SW480 (cell line): ENCODE measurements around the gene GNA12.
"Not testable (repeated sequence)": the region's sequence is repeated elsewhere in the genome, so short reads cannot be mapped to it uniquely, and the experiment has no call there.

Experiments
- DNase-seq: peaks from one replicate; pipeline ENCODE4 v3.0.0-alpha.2; 2016; ENCODE audit warnings: low spot score

Gene GNA12

DNA sequence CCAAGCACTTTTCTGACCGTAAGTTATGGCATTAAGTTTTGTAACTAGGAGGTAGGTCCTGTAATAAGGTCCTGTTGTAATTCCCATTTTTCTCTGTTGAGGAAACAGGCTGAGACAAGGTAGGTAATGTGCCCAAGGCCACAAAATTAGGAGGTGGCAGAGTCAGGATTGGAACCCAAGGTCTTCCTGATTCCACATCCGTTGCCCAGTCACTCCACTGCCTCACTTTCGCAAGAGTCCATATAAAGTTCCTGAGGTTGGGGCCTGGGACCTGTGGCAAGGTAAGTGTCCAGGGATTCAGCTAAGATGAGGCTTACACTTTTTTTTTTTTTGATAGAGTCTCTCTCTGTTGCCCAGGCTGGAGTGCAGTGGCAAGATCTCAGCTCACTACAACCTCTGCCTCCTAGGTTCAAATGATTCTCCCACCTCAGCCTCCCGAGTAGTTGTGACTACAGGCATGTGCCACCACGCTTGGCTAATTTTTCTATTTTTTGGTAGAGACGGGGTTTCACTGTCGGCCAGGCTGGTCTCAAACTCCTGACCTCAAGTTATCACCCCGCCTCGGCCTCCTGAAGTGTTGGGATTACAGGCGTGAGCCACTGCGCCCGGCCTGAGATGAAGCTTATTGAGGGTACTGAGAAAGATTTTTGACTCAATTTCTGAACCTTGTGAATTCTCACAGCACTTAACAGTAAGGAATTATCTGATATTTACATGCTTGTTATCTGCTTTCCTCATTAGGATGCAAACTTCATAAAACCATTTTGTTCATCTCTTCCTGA is 20.3 kb upstream of the GNA12 start:
- no peak for DNase-seq

GRCh38 chr7:2863461-2864066 is 19.5 kb upstream of the GNA12 start:
- DNase-seq = peak; percentile 99

- no peak for DNase-seq
Observed at GRCh38 chr7:2862831-2863361, 18.8 kb upstream of the GNA12 start.

DNA sequence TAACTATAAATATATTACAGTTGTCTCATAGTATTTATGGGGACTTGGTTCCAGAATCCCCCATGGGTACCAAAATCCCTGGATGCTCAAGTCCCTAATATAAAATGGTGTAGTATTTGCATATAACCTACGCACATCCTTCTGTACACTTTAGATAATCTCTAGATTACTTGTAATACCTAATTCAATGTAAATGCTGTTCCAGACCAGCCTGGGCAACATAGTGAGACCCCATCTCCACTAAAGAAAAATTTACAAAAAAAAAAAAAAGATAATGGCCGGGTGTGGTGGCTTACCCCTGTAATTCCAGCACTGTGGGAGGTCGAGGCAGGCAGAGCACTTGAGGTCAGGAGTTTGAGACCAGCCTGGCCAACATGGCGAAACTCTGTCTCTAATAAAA is 17.4 kb upstream of the GNA12 start:
- no peak for DNase-seq

DNA sequence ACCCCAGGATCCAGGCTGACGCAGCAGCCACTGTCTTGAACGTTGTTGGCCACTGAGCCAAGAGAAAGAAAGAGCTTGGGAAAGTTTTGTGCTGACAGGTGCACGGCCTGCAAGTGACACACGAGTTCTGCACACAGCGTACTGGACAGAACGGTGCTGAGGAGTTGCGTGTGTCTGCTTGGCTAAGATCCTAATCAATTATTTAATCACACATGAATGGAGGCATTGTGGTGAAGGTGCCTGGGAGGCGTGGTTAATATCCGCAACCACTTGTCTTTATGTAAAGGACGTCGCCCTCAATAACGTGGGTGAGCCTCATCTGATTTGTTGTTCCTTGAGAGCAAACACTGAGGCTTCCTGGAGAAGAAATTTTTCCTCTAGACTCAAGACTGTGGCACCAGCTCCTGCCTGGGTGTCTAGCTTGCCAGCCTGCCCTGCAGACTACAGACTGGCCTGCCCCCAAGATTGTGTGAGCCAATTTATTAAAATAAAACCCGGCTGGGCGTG is 16.6 kb upstream of the GNA12 start:
- no peak for DNase-seq

DNA sequence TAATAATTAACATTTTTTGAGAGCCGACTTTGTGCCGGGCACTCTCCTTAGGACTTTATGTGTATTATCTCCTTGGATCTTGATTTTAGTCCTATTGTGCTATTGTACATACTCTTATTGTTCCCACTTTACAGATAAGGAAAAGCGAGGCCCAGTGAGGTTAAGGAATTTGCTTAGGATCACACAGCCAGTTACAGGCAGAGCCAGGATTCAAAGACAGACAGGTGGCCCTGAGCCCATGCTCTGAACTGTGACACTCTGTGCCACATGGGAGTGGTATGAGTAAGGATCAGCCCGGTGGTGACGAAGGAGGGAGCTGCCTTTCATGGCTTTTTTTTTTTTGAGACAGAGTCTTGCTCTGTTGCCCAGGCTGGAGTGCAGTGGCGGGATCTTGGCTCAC is 15.8 kb upstream of the GNA12 start:
- DNase-seq = no peak

DNA sequence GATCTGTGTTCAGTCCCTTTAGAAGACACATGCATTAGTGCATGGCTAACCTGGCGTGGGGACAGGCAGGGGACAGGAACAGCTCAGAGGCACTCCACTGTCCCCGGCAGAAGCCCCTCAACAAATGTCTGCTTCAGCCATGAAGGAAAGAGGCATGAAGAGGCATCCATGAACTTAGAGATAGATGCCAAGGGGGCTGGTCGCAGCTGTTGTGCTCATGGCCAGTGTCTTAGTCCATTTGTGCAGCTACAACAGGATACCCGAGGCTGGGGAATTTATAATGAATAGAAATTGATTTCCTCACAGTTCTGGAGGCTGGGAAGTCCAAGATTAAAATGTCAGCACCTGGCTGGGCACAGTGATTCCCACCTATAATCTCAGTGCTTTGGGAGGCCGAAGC is 14.5 kb upstream of the GNA12 start:
- no peak for DNase-seq

DNA sequence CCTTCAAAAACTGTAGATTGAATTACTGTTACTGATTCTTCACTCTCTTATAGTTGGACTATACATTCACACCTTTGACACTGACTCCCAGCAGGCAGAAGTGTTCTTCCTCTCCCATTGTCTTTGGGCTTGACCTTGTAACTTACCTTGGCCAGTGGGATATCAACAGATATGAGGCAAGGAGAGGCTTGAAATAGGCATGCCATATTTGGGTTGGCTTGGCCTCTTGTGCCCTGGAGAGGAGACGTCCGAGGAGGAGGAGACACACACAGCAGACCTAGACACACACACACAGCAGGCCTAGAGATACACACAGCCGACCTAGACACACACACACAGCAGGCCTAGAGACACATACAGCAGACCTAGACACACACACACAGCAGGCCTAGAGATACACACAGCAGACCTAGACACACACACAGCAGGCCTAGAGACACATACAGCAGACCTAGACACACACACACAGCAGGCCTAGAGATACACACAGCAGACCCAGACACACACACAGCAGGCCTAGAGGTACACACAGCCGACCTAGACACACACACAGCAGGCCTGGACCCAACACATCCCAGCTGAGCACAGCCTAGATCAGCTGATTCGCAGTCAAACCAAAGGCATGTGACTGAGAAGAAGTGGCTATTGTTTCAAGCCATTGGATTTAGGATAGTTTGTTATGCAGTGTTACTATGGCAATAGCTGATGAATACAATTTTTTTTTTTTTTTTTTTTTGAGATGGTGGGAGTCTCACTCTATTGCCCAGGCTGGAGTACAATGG is 12.5 kb upstream of the GNA12 start:
- DNase-seq = no peak

DNA sequence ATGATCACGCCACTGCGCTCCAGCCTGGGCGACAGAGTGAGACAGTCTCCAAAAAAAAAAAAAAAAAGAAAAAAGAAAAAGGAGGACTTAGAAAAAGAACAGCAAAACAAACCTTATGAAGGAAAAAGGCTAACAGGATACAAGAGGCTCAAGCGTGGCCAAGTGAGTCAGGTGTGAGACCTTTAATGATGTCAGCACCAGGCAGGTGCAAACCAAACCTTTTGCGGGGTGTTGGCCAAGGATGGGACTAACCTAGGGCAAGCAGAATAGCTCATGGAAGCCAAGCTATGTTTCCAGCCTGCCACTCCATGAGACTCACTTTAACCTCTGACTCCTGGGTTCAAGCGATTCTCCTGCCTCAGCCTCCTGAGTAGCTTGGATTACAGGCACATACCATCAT is 11.3 kb upstream of the GNA12 start:
- DNase-seq = no peak

- DNase-seq = not testable (repeated sequence)
Observed at GRCh38 chr7:2853552-2853951, 9.4 kb upstream of the GNA12 start.

- no peak for DNase-seq
Observed at GRCh38 chr7:2853147-2853546, 9.0 kb upstream of the GNA12 start.

GRCh38 chr7:2851497-2851896 is 7.4 kb upstream of the GNA12 start:
- DNase-seq = no peak

GRCh38 chr7:2849941-2850766 is 6.0 kb upstream of the GNA12 start:
- no peak for DNase-seq

DNA sequence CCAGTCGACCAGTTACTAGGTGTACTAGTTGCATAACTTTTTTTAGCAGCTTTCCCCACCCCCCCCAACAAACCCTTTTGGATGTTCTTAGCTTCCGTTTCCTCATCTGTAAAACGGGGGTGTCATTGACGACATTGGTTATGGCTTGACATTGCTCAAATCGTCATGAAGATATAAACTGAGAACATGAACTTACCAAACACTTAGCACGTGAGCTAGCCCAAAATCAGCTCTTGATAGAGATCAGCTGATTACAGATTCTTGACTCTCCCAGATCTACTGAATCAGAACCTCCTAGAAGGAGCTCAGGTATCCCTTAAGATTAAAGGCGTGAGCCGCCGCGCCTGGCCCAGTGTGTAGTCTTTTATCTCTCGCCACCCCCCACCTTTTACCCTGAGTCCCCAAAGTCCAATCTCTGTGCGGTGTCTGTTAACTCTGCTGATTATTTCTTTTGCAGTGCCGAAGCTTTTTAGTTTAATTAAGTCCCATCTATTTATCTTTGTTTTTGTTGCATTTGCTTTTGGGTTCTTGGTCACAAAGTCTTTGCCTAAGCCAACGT is 1.0 kb upstream of the GNA12 start:
- DNase-seq = no peak

DNA sequence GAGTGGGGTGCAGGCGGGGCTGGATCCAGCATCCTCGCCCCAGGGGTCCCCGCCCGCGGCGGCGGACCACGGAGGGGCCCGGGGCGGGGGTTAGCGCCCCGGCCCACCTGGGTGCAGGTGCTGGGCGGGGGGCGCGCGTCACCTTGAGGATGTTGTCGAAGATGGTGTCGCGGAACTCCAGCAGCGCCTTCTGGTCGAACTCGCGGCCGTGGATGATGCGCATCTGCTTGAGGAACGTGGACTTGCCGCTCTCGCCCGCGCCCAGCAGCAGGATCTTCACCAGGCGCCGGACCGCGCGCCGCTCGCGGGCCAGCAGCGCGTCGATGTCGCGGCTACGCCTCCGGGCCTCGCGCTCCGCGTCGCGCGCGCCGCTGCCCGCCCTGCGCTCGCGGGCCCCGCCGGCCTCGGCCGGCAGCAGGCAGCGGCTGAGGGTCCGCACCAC is 376 bp downstream of the GNA12 start:
- DNase-seq = peak; percentile 32

DNA sequence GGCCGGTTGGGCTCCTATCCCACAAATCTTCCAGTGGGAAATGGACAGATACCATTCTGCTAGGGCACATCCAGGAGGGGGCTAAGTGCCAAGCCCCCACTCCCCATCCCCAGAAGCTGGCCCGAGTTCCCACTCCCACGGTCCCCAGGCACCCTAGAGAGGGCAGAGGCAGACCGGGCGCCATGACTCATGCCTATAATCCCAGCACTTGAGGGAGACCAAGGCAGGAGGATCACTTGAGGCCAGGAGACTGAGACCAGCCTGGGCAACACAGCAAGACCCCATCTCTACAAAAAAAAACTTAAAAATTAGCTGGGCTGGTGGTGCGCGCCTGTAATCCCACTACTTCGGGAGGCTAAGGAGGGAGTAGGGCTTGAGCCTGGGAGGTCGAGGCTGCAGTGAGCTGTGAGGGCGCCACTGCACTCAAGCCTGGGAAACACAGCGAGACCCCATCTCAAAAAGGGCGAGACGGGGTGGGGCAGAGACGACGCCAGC is 870 bp downstream of the GNA12 start:
- DNase-seq = no peak

- DNase-seq = no peak
Observed at GRCh38 chr7:2841907-2842306, 2.2 kb downstream of the GNA12 start.

GRCh38 chr7:2840458-2840857 is 3.6 kb downstream of the GNA12 start:
- no peak for DNase-seq

DNA sequence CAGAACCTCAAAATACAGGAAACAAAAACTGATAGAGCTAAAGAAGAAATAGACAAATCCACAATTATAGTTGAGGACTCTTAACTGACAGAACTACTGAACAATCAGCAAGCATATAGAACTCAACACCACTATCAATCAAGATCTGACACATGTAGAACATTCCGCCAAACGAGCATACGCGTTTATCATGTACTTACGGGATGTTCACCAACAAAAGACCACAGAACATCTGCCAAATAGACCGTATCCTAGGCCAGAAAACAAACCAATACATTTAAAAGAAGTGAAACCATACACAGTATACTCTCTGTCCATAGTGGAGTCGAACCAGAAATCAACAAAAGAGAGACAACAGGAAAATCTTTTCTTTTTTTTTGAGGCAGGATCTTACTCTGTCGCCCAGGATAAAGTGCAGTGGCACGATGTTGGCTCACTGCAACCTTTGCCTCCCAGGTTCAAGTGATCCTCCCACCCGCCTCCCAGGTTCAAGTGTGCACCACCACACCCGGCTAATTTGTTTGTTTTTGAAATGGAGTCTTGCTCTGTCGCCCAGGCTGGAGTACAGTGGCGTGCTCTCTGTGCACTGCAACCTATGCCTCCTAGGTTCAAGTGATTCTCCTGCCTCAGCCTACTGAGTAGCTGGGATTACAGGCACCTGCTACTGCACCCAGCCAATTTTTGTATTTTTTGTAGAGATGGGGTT is 5.1 kb downstream of the GNA12 start:
- no peak for DNase-seq

GRCh38 chr7:2838451-2838850 is 5.7 kb downstream of the GNA12 start:
- no peak for DNase-seq

DNA sequence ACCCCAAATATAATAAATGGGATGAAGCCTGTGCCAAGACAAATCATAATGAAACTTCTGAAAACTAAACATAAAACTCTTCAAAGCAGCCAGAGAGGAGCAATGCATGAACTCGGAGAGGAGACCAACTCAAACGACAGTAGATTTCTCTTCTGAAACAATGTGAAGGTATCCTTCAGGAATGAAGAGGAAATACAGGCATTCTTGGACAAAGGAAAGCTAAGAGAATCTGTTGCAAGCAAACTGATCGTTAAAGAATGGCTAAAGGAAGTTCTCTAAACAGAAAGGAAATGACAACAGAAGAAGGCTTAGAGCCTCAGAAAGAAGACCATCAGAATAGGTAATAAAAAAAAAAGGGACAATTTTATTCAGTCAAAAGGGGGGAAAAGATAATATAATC is 6.6 kb downstream of the GNA12 start:
- no peak for DNase-seq
